A549 treated with AZD2906 at 1 μM for 4 hours (cell line): Measurements from ENCODE around the gene DNMBP. TPM values are rescaled to one million over a fixed set of nuclear protein-coding genes. Genes with fewer than 3 reads are reported as not detected.

Source experiments
- total RNA-seq: library from RNA; stranded (reverse); fragments of 200-300 nt; extraction: Qiagen RNA extraction; gene quantifications from 5 replicates; pipeline ENCODE4 v1.2.3, GENCODE V29; 2022

The DNMBP gene
- 16.2 to 25.3 TPM (median 20.9 TPM) in 5 replicates for total RNA-seq

DNA sequence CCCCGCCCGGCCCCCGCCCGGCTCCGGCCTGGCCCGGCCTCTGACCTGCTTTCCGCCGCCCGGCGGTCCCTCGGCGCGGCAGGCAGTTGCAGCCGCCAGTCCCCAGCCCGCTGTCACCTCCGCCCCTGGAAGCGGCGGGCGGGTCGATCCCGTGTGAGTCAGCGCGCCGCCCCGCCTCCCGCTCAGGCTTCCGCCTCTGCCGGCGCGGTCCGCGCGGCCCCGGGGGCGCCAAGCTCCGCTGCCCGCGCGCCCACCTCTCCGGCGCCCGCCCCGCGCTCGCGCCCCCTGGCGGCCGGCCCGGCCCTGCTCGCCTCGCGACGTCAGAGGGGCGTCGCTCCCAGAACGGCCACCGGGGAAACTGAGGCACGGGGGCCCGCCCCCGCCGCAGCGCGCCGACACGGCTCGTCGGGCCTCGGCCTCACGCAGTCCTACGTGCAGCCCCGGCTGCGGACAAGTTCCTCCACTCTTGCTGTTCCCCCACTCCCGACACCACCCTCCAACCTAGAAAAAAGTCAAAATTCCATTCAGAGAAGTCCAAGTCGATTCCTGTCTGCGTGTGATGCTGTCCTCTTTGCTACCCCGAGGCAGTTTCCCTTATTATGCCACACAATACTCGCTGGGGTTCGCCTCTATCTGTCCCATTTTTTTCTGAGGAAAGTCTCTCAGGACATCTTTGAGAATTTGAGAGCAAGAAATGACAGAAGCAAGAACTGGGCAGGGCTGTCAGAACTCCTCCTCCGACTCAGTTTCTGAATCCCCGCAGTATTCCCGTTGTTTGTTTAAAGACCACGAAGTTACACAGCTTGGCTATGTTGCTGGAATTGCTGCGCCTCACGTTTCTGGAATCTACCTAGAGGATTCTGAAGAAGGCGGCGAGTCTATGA lies at the start of gene DNMBP:
Gene DNMBP (minus strand): TSS at position 155 of the 884 bp plus-strand sequence. CDS start 37,823 bp downstream, outside the sequence.

Other genes with a start within 250 kb of the DNMBP start
- gene ABCC2, start 227.3 kb downstream of the DNMBP start, total RNA-seq: 99.7 to 121 TPM (median 103 TPM) in 5 replicates
- 0.22 to 0.37 TPM (median 0.34 TPM) in 5 replicates for gene CPN1, start 71.9 kb upstream of the DNMBP start, total RNA-seq
- 43.8 to 71.1 TPM (median 49.5 TPM) in 5 replicates for gene ERLIN1, start 176.1 kb upstream of the DNMBP start, total RNA-seq
- gene CHUK, start 219.6 kb upstream of the DNMBP start, total RNA-seq: 17.8 to 24.2 TPM (median 19.8 TPM) in 5 replicates